OCI-LY7 (cell line): ENCODE results near the gene MINDY4B. TPM values are rescaled to one million over a fixed set of nuclear protein-coding genes. Genes with fewer than 3 reads are reported as not detected.

Experiments
- BruUV-seq: library from RNA; stranded (reverse); fragments of 400-500 nt; replicated peaks from 2 replicates; lab custom pipeline; 2021; lab: Mats Ljungman, UMichigan
- CTCF ChIA-PET: fragments of 300-600 bp; sonication (Branson Sonifier 250); formaldehyde crosslinking; loops from one replicate; lab custom pipeline; 2022; ENCODE audit warnings: antibody characterized with exemption; ENCODE audit not compliant: unreplicated experiment; lab: Charles Lee
- POLR2A ChIA-PET: fragments of 300-600 bp; sonication (Branson Sonifier 250); formaldehyde crosslinking; loops from one replicate; lab custom pipeline; 2022; ENCODE audit warnings: antibody characterized with exemption; lab: Charles Lee
- DNase-seq: peaks from one replicate; pipeline ENCODE4 v3.0.0-alpha.2; 2015; ENCODE audit warnings: low spot score
- H2AFZ ChIP-seq: fragments of 200-600 bp; sonication (generic), shearing (Covaris generic); 2 replicates; pipeline ENCODE4 v1.6.1; 2014; ENCODE audit warnings: mild to moderate bottlenecking, antibody characterized with exemption, low read length, moderate library complexity
- H3K27ac ChIP-seq: fragments of 200-600 bp; sonication (generic); 2 replicates; pipeline ENCODE4 v1.5.1; 2014; ENCODE audit warnings: mixed run types, low read depth, mild to moderate bottlenecking, moderate library complexity, low read length, inconsistent platforms; ENCODE audit not compliant: poor library complexity, severe bottlenecking
- H3K36me3 ChIP-seq: fragments of 200-600 bp; sonication (generic); 2 replicates; pipeline ENCODE4 v1.6.1; 2014; ENCODE audit warnings: mild to moderate bottlenecking, antibody characterized with exemption, low read length, moderate library complexity, mixed read lengths; ENCODE audit not compliant: insufficient read depth
- H3K4me1 ChIP-seq: fragments of 200-600 bp; sonication (generic); 2 replicates; pipeline ENCODE4 v1.5.1; 2014; ENCODE audit warnings: mild to moderate bottlenecking, low read length; ENCODE audit not compliant: insufficient read depth, poor library complexity, severe bottlenecking
- H3K4me2 ChIP-seq: fragments of 200-600 bp; sonication (generic); 2 replicates; pipeline ENCODE4 v1.6.1; 2014; ENCODE audit warnings: mild to moderate bottlenecking, low read length
- H3K4me3 ChIP-seq: fragments of 200-600 bp; sonication (generic); 2 replicates; pipeline ENCODE4 v1.5.1; 2014; ENCODE audit warnings: mild to moderate bottlenecking, low read depth, low read length; ENCODE audit not compliant: poor library complexity, severe bottlenecking
- H3K79me2 ChIP-seq: fragments of 200-600 bp; sonication (generic); 2 replicates; pipeline ENCODE4 v1.6.1; 2016; ENCODE audit warnings: low read depth, mild to moderate bottlenecking, low read length, moderate library complexity, mixed read lengths; ENCODE audit not compliant: insufficient read depth
- H3K9me2 ChIP-seq: fragments of 200-600 bp; sonication (generic); 2 replicates; pipeline ENCODE4 v1.6.1; 2016; ENCODE audit warnings: mild to moderate bottlenecking, low read length, mixed read lengths; ENCODE audit not compliant: insufficient read depth
- H3K9me3 ChIP-seq: fragments of 200-600 bp; sonication (generic); 2 replicates; pipeline ENCODE4 v1.6.1; 2014; ENCODE audit warnings: mild to moderate bottlenecking, mixed run types, low read length, mixed read lengths
- H4K20me1 ChIP-seq: fragments of 200-600 bp; sonication (generic); 2 replicates; pipeline ENCODE4 v1.6.1; 2014; ENCODE audit warnings: mild to moderate bottlenecking, antibody characterized with exemption, low read length, moderate library complexity, mixed read lengths; ENCODE audit not compliant: insufficient read depth
- EZH2phosphoT487 ChIP-seq: fragments of 200-600 bp; sonication (generic); IDR thresholded peaks from 2 replicates; pipeline ENCODE4 v1.6.1; 2018; ENCODE audit warnings: low read depth, borderline replicate concordance, mild to moderate bottlenecking, mixed run types, antibody characterized with exemption, low read length, moderate library complexity, mixed read lengths
- intact Hi-C: fragments of 100-400 bp; cut with micrococcal nuclease; formaldehyde crosslinking; loops from one replicate; pipeline ENCODE4 v1.10.0; 2022; ENCODE audit not compliant: unreplicated experiment
- total RNA-seq, 2 experiments: library from RNA; depleted of rRNA in 1 of 2; stranded (reverse); fragments of >200 nt in 1 of 2; shearing (Covaris generic) in 1 of 2; gene quantifications; 2 replicates each; pipeline ENCODE4 v1.2.3, GENCODE V29; 2014 to 2022
- TF ChIP-seq, protein P1 (sequence below): fragments of 200-600 bp; sonication (generic); conservative IDR thresholded peaks from 2 replicates; pipeline ENCODE4 v1.5.1; 2014; ENCODE audit warnings: mild to moderate bottlenecking, antibody characterized with exemption, low read length, moderate library complexity, mixed read lengths

The MINDY4B gene
- total RNA-seq, 2 experiments from 2014 or later = not detected

GRCh38 chr3:150822636-150823035 lies 82.6 kb downstream of the MINDY4B start:
- CTCF ChIA-PET = no interaction called here
- H3K79me2 ChIP-seq = no peaks in the 10 kb centered on the region
- no peaks in the 10 kb centered on the region for H4K20me1 ChIP-seq
- BruUV-seq = no TSS peak
- POLR2A ChIA-PET = no interaction called here
- no peak overlapping the region for H3K4me3 ChIP-seq
- H3K27ac ChIP-seq = no peak overlapping the region
- H2AFZ ChIP-seq = no peak overlapping the region
- no peak for TF ChIP-seq EZH2phosphoT487
- TF ChIP-seq, protein P1, sequence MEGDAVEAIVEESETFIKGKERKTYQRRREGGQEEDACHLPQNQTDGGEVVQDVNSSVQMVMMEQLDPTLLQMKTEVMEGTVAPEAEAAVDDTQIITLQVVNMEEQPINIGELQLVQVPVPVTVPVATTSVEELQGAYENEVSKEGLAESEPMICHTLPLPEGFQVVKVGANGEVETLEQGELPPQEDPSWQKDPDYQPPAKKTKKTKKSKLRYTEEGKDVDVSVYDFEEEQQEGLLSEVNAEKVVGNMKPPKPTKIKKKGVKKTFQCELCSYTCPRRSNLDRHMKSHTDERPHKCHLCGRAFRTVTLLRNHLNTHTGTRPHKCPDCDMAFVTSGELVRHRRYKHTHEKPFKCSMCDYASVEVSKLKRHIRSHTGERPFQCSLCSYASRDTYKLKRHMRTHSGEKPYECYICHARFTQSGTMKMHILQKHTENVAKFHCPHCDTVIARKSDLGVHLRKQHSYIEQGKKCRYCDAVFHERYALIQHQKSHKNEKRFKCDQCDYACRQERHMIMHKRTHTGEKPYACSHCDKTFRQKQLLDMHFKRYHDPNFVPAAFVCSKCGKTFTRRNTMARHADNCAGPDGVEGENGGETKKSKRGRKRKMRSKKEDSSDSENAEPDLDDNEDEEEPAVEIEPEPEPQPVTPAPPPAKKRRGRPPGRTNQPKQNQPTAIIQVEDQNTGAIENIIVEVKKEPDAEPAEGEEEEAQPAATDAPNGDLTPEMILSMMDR = no peak
- H3K36me3 ChIP-seq = no peaks in the 10 kb centered on the region
- H3K4me2 ChIP-seq = no peak overlapping the region
- H3K9me3 ChIP-seq = no peaks in the 10 kb centered on the region
- H3K9me2 ChIP-seq = no peaks in the 10 kb centered on the region
- intact Hi-C loops = no loop called here
- no peak for DNase-seq
- no peaks in the 10 kb centered on the region for H3K4me1 ChIP-seq

Other genes with a start within 250 kb of the MINDY4B start
- 0.41 TPM in 1 of 2 replicates, not detected in the other for gene ERICH6, start 201.5 kb downstream of the MINDY4B start, total RNA-seq (2014; rRNA removed; shearing (Covaris generic))
- 0.38 TPM in 1 of 2 replicates, not detected in the other for gene ERICH6, start 201.5 kb downstream of the MINDY4B start, total RNA-seq (2022)
- gene SIAH2, start 142.3 kb downstream of the MINDY4B start, total RNA-seq (2014; rRNA removed; shearing (Covaris generic)) = 22.2 and 22.7 TPM in 2 replicates
- gene SIAH2, start 142.3 kb downstream of the MINDY4B start, total RNA-seq (2022) = 23.5 and 29.1 TPM in 2 replicates
- not detected in 2 replicates for gene CLRN1, start 67.3 kb upstream of the MINDY4B start, total RNA-seq (2014; rRNA removed; shearing (Covaris generic))
- gene CLRN1, start 67.3 kb upstream of the MINDY4B start, total RNA-seq (2022) = not detected in 2 replicates
- 12.6 and 16.4 TPM in 2 replicates for gene MED12L, start 180.2 kb upstream of the MINDY4B start, total RNA-seq (2014; rRNA removed; shearing (Covaris generic))
- 32.7 and 33.8 TPM in 2 replicates for gene MED12L, start 180.2 kb upstream of the MINDY4B start, total RNA-seq (2022)